G401 (cell line): ENCODE measurements around the gene DARS1. TPM values are rescaled to one million over a fixed set of nuclear protein-coding genes. Genes with fewer than 3 reads are reported as not detected.
A peak's percentile ranks its signal among the peaks of the same experiment; 100 is the strongest.

Source experiments
- DNase-seq: peaks from one replicate; pipeline ENCODE4 v3.0.0-alpha.2; 2015; ENCODE audit warnings: low spot score
- in situ Hi-C: cut with HindIII; loops from 2 replicates; pipeline ENCODE4 v1.10.0; 2016; ENCODE audit warnings: low sequenced_read_pairs, mixed read lengths
- total RNA-seq: library from RNA; depleted of rRNA; stranded (reverse); fragments of >200 nt; shearing (Covaris generic); gene quantifications from 2 replicates; pipeline ENCODE4 v1.2.3, GENCODE V29; 2014

Gene DARS1
- total RNA-seq, 1 experiment from 2014 or later, result 113 TPM

DNA sequence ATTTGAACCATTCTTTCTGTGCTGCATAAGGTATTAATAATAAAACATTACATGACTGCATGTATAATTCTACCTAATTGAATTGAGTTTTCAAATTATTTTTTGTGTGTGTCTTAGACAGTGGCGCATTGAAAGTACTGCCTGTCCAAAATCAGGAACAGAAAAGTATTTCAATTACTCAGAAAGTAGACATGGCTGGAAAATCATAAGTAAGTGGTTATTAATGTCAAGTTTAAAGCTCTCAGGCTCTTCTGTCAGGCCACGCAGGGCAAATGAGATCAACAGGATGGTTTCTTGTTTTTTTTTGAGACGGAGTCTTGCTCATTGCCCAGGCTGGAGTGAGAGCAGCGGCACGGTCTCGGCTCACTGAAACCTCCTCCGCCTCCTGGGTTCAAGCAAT lies 32.4 kb upstream of the DARS1 start:
- in situ Hi-C loops, result no loop called here
- no peak for DNase-seq

DNA sequence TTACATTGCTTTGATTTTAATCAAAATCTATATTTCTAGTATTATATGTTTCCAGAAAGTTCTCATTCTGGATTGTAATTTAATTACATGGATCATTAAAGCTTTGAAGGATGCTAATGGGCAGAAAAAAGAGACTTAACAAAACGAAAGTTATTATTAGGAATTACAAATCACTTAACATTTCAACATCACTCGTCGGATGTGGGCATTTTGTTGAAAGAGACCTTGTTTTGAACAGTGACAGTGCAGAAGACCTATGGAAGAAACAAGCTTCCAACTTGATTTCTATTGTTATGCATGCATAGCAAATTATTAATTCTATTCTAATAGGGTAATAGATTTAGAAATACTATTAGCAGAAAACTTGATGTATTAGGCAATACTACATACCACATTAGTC lies 31.4 kb upstream of the DARS1 start:
- in situ Hi-C loops, result no loop called here
- no peak for DNase-seq

DNA sequence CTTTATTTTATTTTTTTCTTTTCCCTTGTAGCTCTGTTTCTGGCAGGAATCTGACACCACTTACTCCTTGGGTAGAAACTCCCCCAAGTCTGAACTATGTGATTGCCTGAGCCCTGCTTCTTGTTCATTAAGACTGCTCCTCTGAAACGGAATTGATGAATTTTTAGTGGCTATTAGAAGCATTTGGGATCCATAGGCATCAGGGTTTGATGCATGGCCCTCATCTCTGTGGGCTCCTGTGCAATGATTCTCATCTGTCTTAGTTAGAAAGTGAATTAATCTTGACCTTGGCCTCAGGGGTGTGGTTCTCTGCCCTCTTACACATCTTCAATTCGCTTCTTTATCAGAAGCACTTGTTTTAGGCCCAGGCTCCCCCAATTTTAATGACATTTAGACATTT lies 31.0 kb upstream of the DARS1 start:
- in situ Hi-C loops, result no loop called here
- no peak for DNase-seq

DNA sequence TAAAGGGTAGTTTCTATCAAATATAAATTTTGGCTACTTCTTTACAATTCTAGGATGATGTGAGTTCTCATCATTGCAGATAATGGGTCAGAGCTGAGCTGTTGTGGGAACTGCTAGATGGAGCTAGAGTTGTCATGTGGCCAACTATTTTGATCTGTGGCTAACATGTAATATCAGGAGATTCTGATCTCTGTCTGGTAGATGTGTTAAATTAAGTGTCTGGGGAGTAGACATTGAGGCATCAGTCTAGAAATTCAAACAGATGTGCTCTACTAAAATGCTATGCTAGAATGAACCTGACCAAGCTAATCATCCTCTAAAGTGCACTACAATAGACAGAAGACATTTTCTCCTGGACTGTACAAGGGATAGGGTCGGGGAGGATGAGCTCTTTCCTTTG lies 30.3 kb upstream of the DARS1 start:
- in situ Hi-C loops, result no loop called here
- no peak for DNase-seq

DNA sequence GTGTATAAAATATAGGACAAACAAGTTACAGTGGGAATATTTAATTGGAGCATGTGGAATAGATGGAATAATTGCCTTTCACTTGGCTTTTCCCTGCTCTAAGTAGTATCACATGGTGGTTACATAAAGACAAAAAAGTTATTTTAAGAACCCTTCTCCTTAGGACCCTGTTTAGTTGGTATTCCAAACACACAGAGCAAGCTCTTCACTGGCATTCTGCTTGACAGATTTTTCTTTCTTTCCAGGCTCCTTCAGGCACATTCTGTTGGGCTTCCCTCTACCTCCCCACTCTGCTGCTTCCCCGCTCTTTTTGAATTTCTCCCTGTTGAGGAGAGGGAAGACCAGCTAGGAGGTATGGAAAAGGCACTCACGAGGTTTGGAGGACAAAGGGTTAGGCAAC lies 29.0 kb upstream of the DARS1 start:
- DNase-seq, result peak; percentile 12
- in situ Hi-C loops, result no loop called here

DNA sequence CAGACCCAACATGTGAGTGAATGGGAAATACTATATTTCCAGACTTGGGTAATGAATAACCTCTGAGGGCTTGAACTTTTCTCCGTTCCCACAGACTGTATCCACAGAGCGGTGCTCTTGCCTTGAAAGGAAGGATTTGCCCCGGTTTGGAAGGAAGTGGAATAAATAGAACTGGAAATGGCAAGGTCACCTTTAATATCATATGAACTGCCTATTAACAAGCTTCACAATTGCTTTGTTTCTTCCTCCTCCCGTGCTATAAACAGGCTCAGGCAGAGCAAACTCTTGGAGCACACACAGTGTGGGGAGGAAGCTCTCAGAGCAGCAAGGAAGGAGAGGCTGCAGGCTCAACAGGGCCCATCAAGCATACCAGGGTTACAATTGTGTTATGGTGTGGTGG lies 28.5 kb upstream of the DARS1 start:
- peak; percentile 4 for DNase-seq
- in situ Hi-C loops, result no loop called here

DNA sequence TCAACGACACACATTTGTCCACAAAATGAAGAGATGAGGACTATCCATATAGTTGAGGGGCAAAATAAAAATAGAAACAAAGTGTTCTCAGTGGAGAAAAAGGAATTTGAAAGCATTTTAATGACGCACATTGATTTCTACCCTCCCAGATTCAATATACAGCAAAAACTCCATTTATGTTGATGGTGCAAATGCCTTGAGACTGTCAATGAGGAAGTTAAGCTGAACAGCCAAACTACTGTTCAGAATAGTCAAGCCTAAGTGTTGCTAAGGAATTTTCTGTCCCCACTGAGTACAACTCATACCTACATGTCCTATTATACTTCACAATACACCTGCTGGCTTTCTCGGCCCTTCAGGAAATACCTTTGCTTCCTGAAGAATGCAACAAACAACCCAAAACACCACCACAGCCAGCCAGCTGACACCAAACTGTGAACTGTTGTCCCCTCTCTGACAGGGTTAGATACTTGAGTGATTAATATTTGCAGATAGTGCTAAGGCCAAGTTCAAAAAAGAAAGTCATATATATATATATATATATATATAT lies 27.8 kb upstream of the DARS1 start:
- in situ Hi-C loops, result no loop called here
- DNase-seq, result no peak

DNA sequence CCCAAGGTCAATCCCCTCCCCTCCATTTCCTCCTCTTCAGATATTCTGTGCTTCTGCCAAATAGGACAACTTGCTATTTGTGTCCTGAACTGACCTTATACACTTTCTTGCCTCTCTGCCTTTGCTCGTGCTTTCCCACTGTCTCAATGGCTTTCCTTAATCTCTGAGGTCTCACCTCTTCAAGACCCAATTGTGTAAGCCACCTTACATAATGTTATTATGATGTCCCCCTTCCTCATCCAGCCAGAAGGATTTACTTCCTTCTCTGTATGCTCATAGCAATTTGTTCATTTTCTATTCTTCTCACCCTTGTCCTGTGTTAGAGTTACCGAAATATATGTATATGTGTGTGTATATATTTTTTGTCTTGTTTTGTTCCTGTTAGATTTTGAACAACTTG lies 26.9 kb upstream of the DARS1 start:
- in situ Hi-C loops, result no loop called here
- DNase-seq, result no peak

DNA sequence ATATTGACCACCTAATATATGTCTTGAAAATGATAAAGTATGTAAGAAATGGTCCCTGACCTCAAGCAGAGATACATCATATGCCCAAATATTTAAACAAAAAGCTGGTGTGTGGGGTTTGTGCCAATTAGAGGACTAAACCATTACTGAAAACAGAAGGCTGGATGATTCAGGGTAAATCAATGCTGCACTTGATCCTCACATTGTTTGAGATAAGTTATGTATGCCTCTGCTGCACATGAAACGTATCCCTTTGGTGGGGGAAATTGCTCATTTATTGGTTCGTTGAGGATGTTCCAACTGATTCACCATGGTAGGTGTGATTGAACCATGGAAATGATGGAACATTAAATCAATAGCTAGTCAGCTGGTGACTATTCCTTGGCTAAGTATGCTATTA lies 24.7 kb upstream of the DARS1 start:
- in situ Hi-C loops, result no loop called here
- no peak for DNase-seq

DNA sequence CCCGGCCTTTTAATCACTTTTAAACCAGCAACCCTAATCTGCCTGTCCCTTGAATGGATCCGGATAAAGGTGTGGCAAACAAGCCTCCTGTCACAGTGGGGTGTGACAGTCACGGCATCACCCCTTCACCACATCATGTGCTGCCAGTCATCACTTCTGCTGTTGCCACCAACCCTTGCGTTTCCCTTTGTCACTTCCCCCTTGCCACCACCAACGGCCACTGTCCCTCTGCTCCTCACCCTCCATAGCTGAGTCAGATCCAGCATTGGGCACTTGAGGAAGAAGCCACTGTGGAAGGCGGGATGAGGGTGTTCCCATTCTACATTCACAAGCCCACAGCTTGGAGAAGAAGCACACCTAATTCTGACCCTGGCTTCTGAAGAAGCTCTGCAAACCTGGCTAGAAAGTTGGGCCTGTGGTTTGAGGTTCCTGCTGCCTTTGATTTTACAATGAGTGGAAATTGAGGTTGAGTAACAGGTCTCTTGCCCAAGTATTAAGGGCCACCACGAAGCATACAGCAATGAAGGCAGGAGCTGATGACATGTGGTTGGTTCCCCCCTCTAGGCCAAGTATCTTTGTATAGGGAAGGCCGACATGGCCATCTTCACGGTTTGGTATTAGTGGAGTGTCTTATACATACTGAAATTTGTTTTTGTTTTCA lies 22.9 kb upstream of the DARS1 start:
- in situ Hi-C loops, result no loop called here
- no peak for DNase-seq

DNA sequence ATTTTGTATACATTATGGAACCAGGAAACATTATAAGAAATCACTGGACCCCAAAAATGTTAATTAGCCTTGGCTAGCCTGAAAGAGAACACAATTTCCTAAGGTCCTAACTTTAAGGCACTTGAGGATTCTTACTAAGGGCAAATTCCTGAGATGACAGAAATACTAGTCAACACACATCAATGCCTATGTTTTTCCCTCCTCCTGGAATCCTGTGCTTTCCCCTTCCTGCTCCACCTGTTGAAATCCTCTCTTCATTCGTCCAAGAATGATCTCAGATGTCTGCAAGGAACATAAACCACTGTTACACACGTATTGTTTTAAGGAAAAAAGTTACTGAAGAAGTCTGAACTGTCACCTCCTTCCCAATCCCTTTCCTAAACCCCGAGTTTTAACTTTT lies 21.2 kb upstream of the DARS1 start:
- in situ Hi-C loops, result no loop called here
- no peak for DNase-seq

DNA sequence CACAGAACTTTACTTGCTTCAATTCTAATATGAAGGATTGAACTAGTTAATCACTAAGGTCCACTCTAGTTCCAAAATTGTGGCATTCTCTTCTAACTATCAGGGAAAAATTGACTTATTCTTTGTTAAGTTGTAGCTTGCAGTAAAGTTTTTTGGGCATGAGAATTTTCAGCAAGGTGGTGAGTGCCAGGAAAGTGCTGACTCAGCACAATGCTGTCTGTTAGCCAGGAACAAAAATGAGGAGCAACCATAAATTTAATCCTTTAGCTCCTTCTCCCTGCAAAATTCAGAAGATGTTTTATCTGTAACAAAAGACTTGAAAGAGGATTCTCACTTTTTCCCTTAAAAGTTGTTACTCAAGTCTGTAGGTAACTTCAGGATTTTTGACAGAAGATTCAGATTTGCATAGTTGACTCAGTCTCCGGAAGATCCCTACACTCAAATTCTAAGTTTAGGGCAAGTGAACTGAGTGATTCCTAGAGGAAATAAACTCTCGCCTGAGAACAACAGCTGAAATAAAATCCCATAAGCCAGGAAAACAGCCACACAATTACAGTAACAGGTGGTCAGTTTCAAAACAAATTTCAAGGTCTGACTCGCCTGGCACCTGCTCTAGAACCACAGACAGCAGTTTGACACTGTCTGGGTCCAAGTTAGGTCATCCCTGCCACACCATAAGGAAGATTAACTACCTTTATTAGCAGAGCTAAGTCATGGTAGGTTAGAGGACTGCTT lies 20.2 kb upstream of the DARS1 start:
- peak; percentile 21 for DNase-seq
- in situ Hi-C loops, result no loop called here

DNA sequence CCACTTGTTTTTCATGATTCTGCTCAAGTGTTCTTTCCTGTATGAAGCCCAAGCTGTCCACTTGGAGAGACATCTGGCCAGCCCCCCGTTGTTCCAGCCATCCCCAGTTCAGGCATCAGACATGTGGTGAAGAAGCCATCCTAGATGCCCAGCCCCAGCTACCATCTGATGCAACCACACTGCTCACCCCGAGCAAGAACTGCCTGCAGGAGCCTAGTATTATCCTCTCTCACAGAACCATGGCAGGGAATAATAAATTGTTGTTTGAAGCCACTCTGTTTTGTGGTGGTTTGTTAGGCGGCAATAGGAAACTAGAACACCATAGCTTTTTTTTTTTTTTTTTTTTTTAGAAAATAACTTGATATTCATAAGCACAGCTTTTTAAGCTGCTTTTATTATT lies 19.5 kb upstream of the DARS1 start:
- in situ Hi-C loops, result no loop called here
- no peak for DNase-seq

DNA sequence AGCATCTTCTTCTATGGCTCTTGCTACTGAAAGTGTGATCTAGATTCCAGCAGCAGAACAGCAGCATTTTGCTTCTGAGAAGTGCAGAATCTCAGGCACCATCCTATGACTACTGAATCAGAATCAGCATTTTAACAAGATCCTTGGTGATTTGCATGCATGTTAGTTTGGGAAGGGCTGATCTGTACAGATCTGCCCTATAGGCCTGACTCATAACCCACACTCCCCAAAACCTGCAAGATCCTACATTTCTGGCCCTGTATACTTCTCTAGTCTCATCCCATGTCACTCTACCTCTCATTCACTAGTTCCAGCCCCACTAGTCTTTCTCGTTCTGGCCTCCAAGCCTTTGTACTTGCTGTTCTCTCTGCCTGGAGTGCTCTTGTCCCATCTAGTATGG lies 15.7 kb upstream of the DARS1 start:
- no peak for DNase-seq
- in situ Hi-C loops, result no loop called here

DNA sequence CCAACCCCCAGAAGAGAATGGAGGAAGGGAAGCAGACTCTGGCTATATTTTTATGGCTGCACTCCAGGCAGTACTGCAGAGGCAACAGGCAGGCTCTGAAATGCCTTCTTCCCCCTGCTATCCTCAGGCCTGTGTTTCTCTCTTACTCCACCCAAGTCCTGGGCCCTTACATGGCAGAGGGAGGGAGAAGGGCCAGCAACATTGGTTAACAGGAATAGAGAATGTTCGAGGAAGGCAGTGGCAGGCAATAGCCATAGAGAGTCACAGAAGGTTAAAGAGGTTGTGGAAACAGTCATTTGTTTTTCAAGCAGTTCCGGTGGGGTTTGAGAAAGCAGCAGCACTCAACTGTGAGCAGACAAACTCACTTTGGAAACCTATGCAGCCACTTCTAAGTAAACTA lies 15.1 kb upstream of the DARS1 start:
- in situ Hi-C loops, result no loop called here
- no peak for DNase-seq

DNA sequence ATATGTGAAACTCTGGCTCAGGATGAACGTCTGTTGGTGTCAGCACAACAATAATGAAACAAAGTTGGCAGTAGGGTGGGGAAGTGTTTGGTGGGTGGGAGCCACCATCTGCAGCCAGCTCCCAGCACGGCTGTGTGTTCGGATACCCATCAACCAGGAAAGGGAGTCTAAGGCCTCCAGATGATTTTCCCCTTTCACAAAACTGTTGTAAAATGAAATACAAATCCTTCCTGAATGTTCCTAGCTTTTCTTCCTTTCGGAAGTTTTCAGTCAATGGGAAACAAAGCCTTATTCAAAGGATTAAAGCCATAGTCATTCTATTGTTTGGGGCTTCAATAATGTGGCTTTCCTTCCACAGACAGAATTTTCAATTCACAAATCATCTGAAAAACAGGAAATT lies 14.5 kb upstream of the DARS1 start:
- in situ Hi-C loops, result no loop called here
- DNase-seq, result no peak

DNA sequence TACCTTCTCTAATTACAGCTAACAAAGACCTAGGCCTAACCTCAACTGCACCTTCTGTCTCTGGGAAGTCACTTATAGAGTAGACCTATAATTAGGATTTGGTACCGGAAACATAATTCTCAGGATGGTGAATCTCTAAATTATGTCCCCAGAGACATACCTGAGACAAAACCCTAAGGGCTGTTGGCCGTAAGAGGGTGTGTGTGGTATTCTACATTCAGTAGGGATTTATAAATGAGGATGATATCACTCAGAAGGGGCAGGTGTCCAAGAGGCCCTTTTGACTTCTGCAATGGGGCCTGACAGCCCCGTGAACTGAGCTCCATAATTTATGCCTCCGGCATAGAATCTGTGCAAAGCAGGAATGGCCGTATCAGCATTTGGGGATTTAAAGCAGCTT lies 13.5 kb upstream of the DARS1 start:
- no peak for DNase-seq
- in situ Hi-C loops, result no loop called here

DNA sequence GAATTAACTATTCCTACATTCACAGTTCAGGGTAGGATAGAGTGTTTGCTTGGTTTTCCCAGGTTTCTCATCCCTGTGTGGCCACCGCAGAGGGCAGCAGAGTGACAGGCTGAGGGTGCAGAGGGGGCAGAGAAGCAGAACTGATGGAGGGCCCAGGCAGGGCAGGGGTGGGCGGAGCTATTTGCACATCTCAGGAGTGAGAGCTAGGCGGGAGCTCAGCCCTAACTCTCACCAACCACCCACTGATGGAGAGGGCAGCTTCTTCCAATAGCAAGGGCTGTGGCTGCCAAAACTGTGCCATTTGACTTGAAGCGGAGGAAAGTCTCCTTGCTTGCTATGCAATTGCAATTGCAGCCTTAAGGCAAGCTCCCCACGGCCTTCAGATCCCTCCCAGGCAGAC lies 12.0 kb upstream of the DARS1 start:
- no peak for DNase-seq
- in situ Hi-C loops, result no loop called here

DNA sequence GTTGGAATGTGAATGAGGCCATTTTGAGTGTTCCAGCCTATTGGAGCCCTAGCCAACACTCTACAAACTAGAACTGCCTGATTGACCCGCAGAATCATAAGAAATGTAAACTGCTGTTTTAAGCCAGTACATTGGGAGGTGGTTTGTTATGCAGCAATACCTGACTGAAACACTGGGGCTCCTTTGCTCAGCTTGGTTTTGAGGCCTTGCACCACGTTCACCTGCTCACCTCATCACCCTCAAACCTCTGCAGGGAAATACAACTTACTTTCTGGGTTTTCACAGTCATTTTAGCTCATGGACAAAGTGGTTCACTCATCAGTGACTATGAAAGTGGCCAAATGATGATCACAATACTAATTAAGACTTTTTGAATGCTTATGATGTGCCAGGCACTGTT lies 10.9 kb upstream of the DARS1 start:
- in situ Hi-C loops, result no loop called here
- DNase-seq, result no peak

DNA sequence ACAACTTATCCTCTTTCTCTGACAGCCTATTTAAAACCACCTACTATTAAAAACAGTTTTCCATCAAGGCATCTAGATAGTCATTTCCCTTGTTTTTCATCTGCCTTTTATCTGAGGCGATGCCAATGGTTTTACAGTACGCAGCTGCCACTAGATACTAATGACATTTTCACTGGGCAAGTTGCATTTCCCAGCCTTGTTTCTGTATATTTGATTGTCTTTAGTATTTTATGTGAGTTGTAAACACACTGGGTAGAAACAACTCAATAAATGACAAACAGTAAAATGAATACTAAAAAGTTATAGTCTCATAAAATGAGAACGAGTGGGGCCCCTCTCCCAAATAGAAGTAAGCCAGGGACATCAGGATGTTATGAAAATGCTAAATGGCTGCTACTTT lies 8.9 kb upstream of the DARS1 start:
- in situ Hi-C loops, result no loop called here
- no peak for DNase-seq

DNA sequence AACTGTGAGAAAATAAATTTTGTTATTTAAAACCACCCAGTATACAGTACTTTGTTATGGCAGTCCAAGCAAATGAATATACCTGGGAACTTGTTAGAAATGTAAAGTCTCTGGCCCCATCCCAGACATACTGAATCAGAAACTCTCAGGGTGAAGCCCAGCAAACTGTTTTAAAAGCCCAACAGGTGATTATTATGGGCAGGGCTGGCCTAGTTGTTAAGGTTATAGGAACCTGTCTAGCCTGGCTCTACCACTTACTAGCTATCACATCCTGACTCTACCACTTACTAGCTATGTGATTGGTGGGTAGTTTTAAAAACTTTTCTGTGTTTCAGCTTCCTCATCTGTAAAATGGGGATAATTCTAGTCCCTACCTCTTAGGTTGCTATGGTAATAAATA lies 8.0 kb upstream of the DARS1 start:
- in situ Hi-C loops, result no loop called here
- no peak for DNase-seq
